ENCODE data around the gene KRTAP19-5. TPM values are rescaled to one million over a fixed set of nuclear protein-coding genes. Genes with fewer than 3 reads are reported as not detected.

KRTAP19-5 gene
- polyA plus RNA-seq, 1 donor from 2014 or later: not detected

Other genes starting within 250 kb of the KRTAP19-5 start
- not detected for gene KRTAP24-1, start 219.2 kb downstream of the KRTAP19-5 start, polyA plus RNA-seq
- not detected for gene KRTAP25-1, start 212.6 kb downstream of the KRTAP19-5 start, polyA plus RNA-seq
- gene KRTAP26-1, start 181.8 kb downstream of the KRTAP19-5 start, polyA plus RNA-seq: not detected
- not detected for gene KRTAP27-1, start 164.4 kb downstream of the KRTAP19-5 start, polyA plus RNA-seq
- gene KRTAP23-1, start 153.5 kb downstream of the KRTAP19-5 start, polyA plus RNA-seq: not detected
- not detected for gene KRTAP13-2, start 129.9 kb downstream of the KRTAP19-5 start, polyA plus RNA-seq
- gene KRTAP13-1, start 106.1 kb downstream of the KRTAP19-5 start, polyA plus RNA-seq: not detected
- not detected for gene KRTAP13-3, start 76.2 kb downstream of the KRTAP19-5 start, polyA plus RNA-seq
- not detected for gene KRTAP13-4, start 71.9 kb downstream of the KRTAP19-5 start, polyA plus RNA-seq
- gene KRTAP15-1, start 61.9 kb downstream of the KRTAP19-5 start, polyA plus RNA-seq: not detected
- not detected for gene KRTAP19-1, start 21.8 kb downstream of the KRTAP19-5 start, polyA plus RNA-seq
- not detected for gene KRTAP19-2, start 14.7 kb downstream of the KRTAP19-5 start, polyA plus RNA-seq
- not detected for gene KRTAP19-3, start 10.1 kb downstream of the KRTAP19-5 start, polyA plus RNA-seq
- not detected for gene KRTAP19-4, start 5.0 kb downstream of the KRTAP19-5 start, polyA plus RNA-seq
- not detected for gene KRTAP19-6, start 39.7 kb upstream of the KRTAP19-5 start, polyA plus RNA-seq
- gene KRTAP19-7, start 59.2 kb upstream of the KRTAP19-5 start, polyA plus RNA-seq: not detected
- gene KRTAP22-2, start 88.3 kb upstream of the KRTAP19-5 start, polyA plus RNA-seq: not detected
- gene KRTAP6-3, start 90.3 kb upstream of the KRTAP19-5 start, polyA plus RNA-seq: not detected
- gene KRTAP6-2, start 96.8 kb upstream of the KRTAP19-5 start, polyA plus RNA-seq: not detected
- gene KRTAP22-1, start 98.9 kb upstream of the KRTAP19-5 start, polyA plus RNA-seq: not detected
- not detected for gene KRTAP6-1, start 111.8 kb upstream of the KRTAP19-5 start, polyA plus RNA-seq
- gene KRTAP20-1, start 114.3 kb upstream of the KRTAP19-5 start, polyA plus RNA-seq: not detected
- not detected for gene KRTAP20-4, start 118.5 kb upstream of the KRTAP19-5 start, polyA plus RNA-seq
- gene KRTAP20-2, start 133.1 kb upstream of the KRTAP19-5 start, polyA plus RNA-seq: not detected
- not detected for gene KRTAP20-3, start 140.7 kb upstream of the KRTAP19-5 start, polyA plus RNA-seq
- gene KRTAP21-3, start 216.6 kb upstream of the KRTAP19-5 start, polyA plus RNA-seq: not detected
- not detected for gene KRTAP21-2, start 245.1 kb upstream of the KRTAP19-5 start, polyA plus RNA-seq